Neuronal stem cell (in vitro differentiated cells): ENCODE results near the gene IGSF3.

Source experiments
- DNase-seq: peaks from one replicate; pipeline ENCODE4 v3.0.0-alpha.2; 2013; ENCODE audit warnings: low spot score
- H2AFZ ChIP-seq: one replicate; pipeline ENCODE4 v1.6.1; 2013; ENCODE audit warnings: mild to moderate bottlenecking, low read length, inconsistent platforms
- H2AK5ac ChIP-seq: 2 replicates; pipeline ENCODE4 v1.6.1; 2013; ENCODE audit warnings: low read depth, mild to moderate bottlenecking, inconsistent platforms, low read length, moderate library complexity, mixed read lengths
- H2BK120ac ChIP-seq: 2 replicates; pipeline ENCODE4 v1.6.1; 2013; ENCODE audit warnings: low read depth, mild to moderate bottlenecking, inconsistent platforms, low read length, moderate library complexity, mixed read lengths
- H2BK12ac ChIP-seq: one replicate; pipeline ENCODE4 v1.6.1; 2013; ENCODE audit warnings: low read length, inconsistent platforms
- H2BK15ac ChIP-seq: 2 replicates; pipeline ENCODE4 v1.6.1; 2013; ENCODE audit warnings: mild to moderate bottlenecking, low read length, inconsistent platforms, mixed read lengths
- H2BK5ac ChIP-seq: one replicate; pipeline ENCODE4 v1.6.1; 2013; ENCODE audit warnings: inconsistent platforms, mild to moderate bottlenecking, low read length, moderate library complexity
- H3K14ac ChIP-seq: one replicate; pipeline ENCODE4 v1.6.1; 2013; ENCODE audit warnings: low read length, inconsistent platforms
- H3K18ac ChIP-seq: 2 replicates; pipeline ENCODE4 v1.6.1; 2013; ENCODE audit warnings: low read length, inconsistent platforms
- H3K23ac ChIP-seq: 2 replicates; pipeline ENCODE4 v1.6.1; 2013; ENCODE audit warnings: low read depth, mild to moderate bottlenecking, mixed read lengths, low read length, inconsistent platforms; ENCODE audit not compliant: poor library complexity
- H3K27ac ChIP-seq: replicated peaks from 3 replicates; pipeline ENCODE4 v1.5.1; 2013; ENCODE audit warnings: low read length, inconsistent platforms
- H3K27me3 ChIP-seq, 3 experiments: 2 replicates each; pipeline ENCODE4 v1.6.1; 2013; ENCODE audit warnings: low read length in 3 of 3, mild to moderate bottlenecking in 2 of 3, inconsistent platforms in 1 of 3, low read depth in 1 of 3, mixed read lengths in 1 of 3, moderate library complexity in 1 of 3; ENCODE audit not compliant: control insufficient read depth in 3 of 3, insufficient read depth in 3 of 3
- H3K36me3 ChIP-seq, 2 donors: replicated peaks in 1 of 2; 2 replicates each; pipeline ENCODE4 v1.6.1; 2013; ENCODE audit warnings: low read length in 2 of 2; ENCODE audit not compliant: control insufficient read depth in 2 of 2, insufficient read depth in 2 of 2
- H3K4ac ChIP-seq: 2 replicates; pipeline ENCODE4 v1.6.1; 2013; ENCODE audit warnings: inconsistent platforms, mild to moderate bottlenecking, low read length, moderate library complexity
- H3K4me1 ChIP-seq, 2 donors: 1 replicate in 1 of 2; 2 replicates in 1 of 2; pipeline ENCODE4 v1.6.1; 2013; ENCODE audit warnings: low read length in 2 of 2, low read depth in 1 of 2; ENCODE audit not compliant: control insufficient read depth in 2 of 2, insufficient read depth in 1 of 2
- H3K4me2 ChIP-seq: one replicate; pipeline ENCODE4 v1.6.1; 2013; ENCODE audit warnings: mild to moderate bottlenecking, low read length, inconsistent platforms; ENCODE audit not compliant: insufficient read depth, poor library complexity, severe bottlenecking
- H3K4me3 ChIP-seq, 2 donors: 2 replicates each; pipeline ENCODE4 v1.5.1; 2013; ENCODE audit warnings: low read length in 2 of 2, mild to moderate bottlenecking in 2 of 2, inconsistent platforms in 1 of 2, moderate library complexity in 1 of 2
- H3K79me1 ChIP-seq: one replicate; pipeline ENCODE4 v1.6.1; 2013; ENCODE audit warnings: low read depth, mild to moderate bottlenecking, inconsistent platforms, low read length, moderate library complexity
- H3K9ac ChIP-seq: one replicate; pipeline ENCODE4 v1.6.1; 2013; ENCODE audit warnings: mild to moderate bottlenecking, low read depth, low read length, inconsistent platforms; ENCODE audit not compliant: poor library complexity
- H3K9me3 ChIP-seq, 2 donors: replicated peaks in 1 of 2; 2 replicates each; pipeline versions ENCODE3 to v1.6.1; 2013; ENCODE audit warnings: low read length in 2 of 2, mild to moderate bottlenecking in 2 of 2, inconsistent platforms in 1 of 2, low read depth in 1 of 2, mixed read lengths in 1 of 2, moderate library complexity in 1 of 2; ENCODE audit not compliant: control insufficient read depth in 2 of 2, insufficient read depth in 1 of 2
- H4K8ac ChIP-seq: one replicate; pipeline ENCODE4 v1.6.1; 2013; ENCODE audit warnings: low read depth, mild to moderate bottlenecking, inconsistent platforms, low read length, moderate library complexity
- H4K91ac ChIP-seq: one replicate; pipeline ENCODE4 v1.6.1; 2013; ENCODE audit warnings: low read length, low read depth, mild to moderate bottlenecking, inconsistent platforms; ENCODE audit not compliant: poor library complexity
- WGBS, 2 donors: extraction: QIAGEN DNeasy Blood & Tissue Kit; methylation state at CpG; one replicate each; pipeline ENCODE4 v1.1.7; 2013; ENCODE audit warnings: missing lambda C conversion rate in 2 of 2, mixed read lengths in 1 of 2; ENCODE audit not compliant: insufficient read length in 2 of 2, insufficient replicate concordance in 1 of 2; ENCODE audit errors: extremely low coverage in 2 of 2; 5-methylcytosine and 5-hydroxymethylcytosine counted together

Gene IGSF3

DNA sequence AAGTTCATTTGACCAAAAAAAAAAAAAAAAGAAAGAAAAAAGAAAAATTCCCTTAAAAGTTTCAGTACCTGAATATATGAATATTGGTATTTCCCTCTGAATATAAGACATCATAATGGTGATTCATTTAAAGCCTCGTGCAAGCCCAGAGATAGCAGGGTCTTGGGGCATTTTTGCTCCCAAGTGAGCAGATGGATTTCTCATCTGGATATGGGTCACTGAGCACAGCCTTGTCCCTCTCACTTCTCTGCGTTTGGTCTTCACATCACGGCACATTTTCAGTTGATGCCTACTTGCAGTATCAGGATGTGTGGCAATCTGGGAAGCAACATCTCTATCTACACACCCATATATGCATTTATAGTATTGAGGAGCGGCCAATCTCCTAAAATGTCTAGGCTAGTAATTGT is 109.4 kb downstream of the IGSF3 start:
- H2BK5ac ChIP-seq: no peak overlapping the region
- H3K4ac ChIP-seq: no peak overlapping the region
- H2BK120ac ChIP-seq: no peak overlapping the region
- no peaks in the 10 kb centered on the region for H3K36me3 ChIP-seq
- H3K27me3 ChIP-seq: no peaks in the 10 kb centered on the region
- H3K27ac ChIP-seq: no peak overlapping the region
- no peaks in the 10 kb centered on the region for H3K4me1 ChIP-seq
- no peaks in the 10 kb centered on the region for H3K79me1 ChIP-seq
- no peak overlapping the region for H3K4me3 ChIP-seq
- H3K18ac ChIP-seq: no peak overlapping the region
- DNase-seq: no peak
- no peak overlapping the region for H3K14ac ChIP-seq
- no peak overlapping the region for H4K8ac ChIP-seq
- no peak overlapping the region for H3K4me2 ChIP-seq
- no peak overlapping the region for H3K9ac ChIP-seq
- H2BK12ac ChIP-seq: no peak overlapping the region
- H3K9me3 ChIP-seq: peaks cover 0 to 4% of the 10 kb centered on the region in 2 donors
- H2AFZ ChIP-seq: no peak overlapping the region
- H2BK15ac ChIP-seq: no peak overlapping the region
- H2AK5ac ChIP-seq: no peak overlapping the region
- no CpG with 5 or more reads among the region's 4 CpGs for WGBS, 2 donors
- no peak overlapping the region for H3K23ac ChIP-seq
- H4K91ac ChIP-seq: no peak overlapping the region

DNA sequence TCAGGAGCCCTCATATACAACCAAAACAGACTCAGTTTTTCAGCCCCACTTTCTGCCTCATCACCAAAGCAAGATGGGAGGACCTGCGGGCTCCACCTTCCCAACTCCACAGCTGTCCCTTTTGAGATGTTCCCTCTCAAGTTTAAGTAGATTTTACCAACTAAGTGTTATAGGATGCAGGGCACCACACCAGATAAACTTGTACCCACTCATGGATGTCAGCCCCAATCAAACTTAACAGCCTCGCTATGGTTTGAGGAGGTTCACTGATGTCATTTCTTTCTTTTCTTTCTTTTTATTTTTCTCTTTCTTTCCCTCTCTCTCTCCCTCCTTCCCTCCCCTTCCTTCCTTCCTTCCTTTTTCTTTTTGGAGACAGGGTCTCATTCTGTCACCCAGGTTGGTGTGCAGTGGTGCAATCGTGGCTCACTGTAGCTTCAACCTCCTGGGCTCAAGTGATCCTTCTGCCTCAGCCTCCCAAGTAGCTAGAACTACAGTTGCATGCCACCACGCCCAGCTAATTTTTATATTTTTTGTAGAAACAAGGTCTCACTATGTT is 110.1 kb downstream of the IGSF3 start:
- H3K4me2 ChIP-seq: no peak overlapping the region
- H2AFZ ChIP-seq: no peak overlapping the region
- H3K9me3 ChIP-seq: no peaks in the 10 kb centered on the region
- H2AK5ac ChIP-seq: no peak overlapping the region
- H3K79me1 ChIP-seq: no peaks in the 10 kb centered on the region
- H2BK12ac ChIP-seq: no peak overlapping the region
- no peak overlapping the region for H3K27ac ChIP-seq
- no peaks in the 10 kb centered on the region for H3K36me3 ChIP-seq
- H3K14ac ChIP-seq: no peak overlapping the region
- no peak overlapping the region for H2BK120ac ChIP-seq
- no peak overlapping the region for H2BK5ac ChIP-seq
- no peak overlapping the region for H3K9ac ChIP-seq
- WGBS, 2 donors: no CpG with 5 or more reads among the region's 4 CpGs
- no peak overlapping the region for H4K91ac ChIP-seq
- no peak overlapping the region for H4K8ac ChIP-seq
- no peak overlapping the region for H2BK15ac ChIP-seq
- no peak overlapping the region for H3K18ac ChIP-seq
- H3K27me3 ChIP-seq: no peaks in the 10 kb centered on the region
- no peak overlapping the region for H3K4ac ChIP-seq
- H3K23ac ChIP-seq: no peak overlapping the region
- no peak overlapping the region for H3K4me3 ChIP-seq
- no peaks in the 10 kb centered on the region for H3K4me1 ChIP-seq
- no peak for DNase-seq

DNA sequence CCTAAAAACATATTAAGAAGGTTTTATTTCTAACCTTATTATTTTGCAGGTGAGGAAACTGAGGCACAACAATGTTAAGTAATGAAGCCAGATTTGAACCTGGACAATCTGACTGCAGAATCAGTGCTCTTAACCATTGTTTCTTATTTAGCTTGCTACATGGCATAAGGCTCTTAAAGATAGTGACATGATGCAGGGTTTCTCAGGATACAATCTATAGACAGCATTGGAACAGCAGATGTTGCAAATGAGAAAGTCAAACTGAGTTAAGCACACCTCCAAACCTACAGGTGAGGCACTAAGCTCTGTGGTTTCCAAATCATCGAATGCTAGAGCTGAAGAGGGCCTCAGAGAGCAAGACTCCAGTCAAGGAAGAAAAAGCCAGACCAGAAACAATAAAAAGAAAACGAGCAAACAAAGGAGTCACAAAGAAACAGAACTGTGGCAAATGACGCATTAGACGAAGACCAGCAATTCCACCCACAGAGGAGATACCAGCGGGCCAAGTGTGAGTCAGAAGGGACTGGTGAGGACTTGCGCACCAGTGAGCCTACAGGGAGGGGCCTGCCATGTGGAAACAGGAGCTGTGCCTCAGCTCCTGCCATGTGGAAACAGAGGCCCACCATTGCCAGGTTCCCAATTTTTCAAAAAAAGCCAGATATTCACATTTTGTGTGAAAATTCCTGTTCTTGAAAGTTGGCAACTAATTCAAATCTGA is 111.1 kb downstream of the IGSF3 start:
- no peaks in the 10 kb centered on the region for H3K4me1 ChIP-seq
- H3K79me1 ChIP-seq: no peaks in the 10 kb centered on the region
- H2BK5ac ChIP-seq: no peak overlapping the region
- no peak overlapping the region for H3K4me3 ChIP-seq
- H3K27ac ChIP-seq: no peak overlapping the region
- no peak overlapping the region for H3K23ac ChIP-seq
- H2BK120ac ChIP-seq: no peak overlapping the region
- no peak overlapping the region for H4K8ac ChIP-seq
- no peak overlapping the region for H3K18ac ChIP-seq
- no peak overlapping the region for H3K9ac ChIP-seq
- no peaks in the 10 kb centered on the region for H3K9me3 ChIP-seq
- H2BK12ac ChIP-seq: no peak overlapping the region
- no peak overlapping the region for H3K4me2 ChIP-seq
- H3K27me3 ChIP-seq: no peaks in the 10 kb centered on the region
- H3K36me3 ChIP-seq: no peaks in the 10 kb centered on the region
- no peak overlapping the region for H2AFZ ChIP-seq
- H3K4ac ChIP-seq: no peak overlapping the region
- no peak overlapping the region for H2BK15ac ChIP-seq
- H4K91ac ChIP-seq: no peak overlapping the region
- no peak for DNase-seq
- no peak overlapping the region for H2AK5ac ChIP-seq
- no CpG with 5 or more reads among the region's 6 CpGs for WGBS, 2 donors
- no peak overlapping the region for H3K14ac ChIP-seq

DNA sequence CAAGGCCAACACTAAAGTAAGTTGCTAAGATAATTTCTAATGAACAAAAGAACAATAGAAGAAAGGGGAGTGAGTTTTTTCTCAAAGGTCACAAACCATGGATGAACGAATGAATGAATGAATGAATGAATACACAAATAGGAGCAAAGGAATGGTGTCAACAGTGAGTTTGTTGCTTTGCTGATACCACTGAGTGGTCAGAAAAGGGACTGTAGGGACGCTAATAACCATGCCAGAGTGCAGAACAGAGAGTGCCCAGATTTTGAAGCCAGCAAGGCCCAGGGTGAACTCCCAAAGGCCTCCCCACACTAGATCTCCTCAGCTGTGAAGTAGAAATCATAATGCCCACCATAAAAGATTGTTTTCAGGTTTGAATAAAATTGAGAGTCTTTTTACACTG is 112.6 kb downstream of the IGSF3 start:
- H3K9me3 ChIP-seq: no peaks in the 10 kb centered on the region
- H2BK15ac ChIP-seq: no peak overlapping the region
- no peak overlapping the region for H3K4me3 ChIP-seq
- H2BK12ac ChIP-seq: no peak overlapping the region
- H3K36me3 ChIP-seq: no peaks in the 10 kb centered on the region
- H3K4me1 ChIP-seq: no peaks in the 10 kb centered on the region
- no peak overlapping the region for H2AFZ ChIP-seq
- H2BK5ac ChIP-seq: no peak overlapping the region
- H4K91ac ChIP-seq: no peak overlapping the region
- no peak overlapping the region for H3K27ac ChIP-seq
- no peak overlapping the region for H2AK5ac ChIP-seq
- no peaks in the 10 kb centered on the region for H3K79me1 ChIP-seq
- H3K23ac ChIP-seq: no peak overlapping the region
- no peak overlapping the region for H2BK120ac ChIP-seq
- no peak overlapping the region for H3K9ac ChIP-seq
- H3K14ac ChIP-seq: no peak overlapping the region
- H3K18ac ChIP-seq: no peak overlapping the region
- no peak overlapping the region for H3K4ac ChIP-seq
- DNase-seq: no peak
- no CpG with 5 or more reads among the region's 2 CpGs for WGBS, 2 donors
- H4K8ac ChIP-seq: no peak overlapping the region
- no peak overlapping the region for H3K4me2 ChIP-seq
- no peaks in the 10 kb centered on the region for H3K27me3 ChIP-seq
